ENCODE results near the gene GLI1.
"Not testable (repeated sequence)": the region's sequence is repeated elsewhere in the genome, so short reads cannot be mapped to it uniquely, and the experiment has no call there.

DNA sequence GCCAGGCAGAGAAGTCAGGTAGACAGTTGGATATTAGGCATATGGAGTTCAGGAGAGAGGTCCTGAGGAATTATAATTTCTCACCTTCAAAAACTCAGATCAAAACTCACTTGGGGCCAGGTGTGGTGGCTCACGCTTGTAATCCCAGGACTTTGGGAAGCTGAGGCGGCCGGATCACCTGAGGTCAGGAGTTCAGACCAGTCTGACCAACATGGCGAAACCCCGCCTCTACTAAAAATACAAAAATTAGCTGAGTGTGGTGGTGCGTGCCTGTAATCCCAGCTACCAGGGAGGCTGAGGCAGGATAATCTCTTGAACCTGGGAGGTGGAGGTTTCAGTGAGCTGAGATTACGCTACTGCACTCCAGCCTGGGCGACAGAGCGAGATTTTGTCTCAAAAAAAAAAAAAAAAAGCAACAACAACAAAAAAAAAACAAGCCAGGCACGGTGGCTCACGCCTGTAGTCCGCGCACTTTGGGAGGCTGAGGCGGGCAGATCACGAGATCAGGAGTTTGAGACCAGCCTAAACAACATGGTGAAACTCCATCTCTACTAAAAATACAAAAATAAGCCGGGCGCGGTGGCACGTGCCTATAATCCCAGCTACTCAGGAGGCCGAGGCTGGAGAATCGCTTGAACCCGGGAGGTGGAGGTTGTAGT is 42.9 kb downstream of the GLI1 start:
- not testable (repeated sequence) for TF ChIP-seq EZH2phosphoT487 (IDR thresholded peaks at IDR 0.05; ENCODE audit: low read depth)
- TF ChIP-seq, protein P1, sequence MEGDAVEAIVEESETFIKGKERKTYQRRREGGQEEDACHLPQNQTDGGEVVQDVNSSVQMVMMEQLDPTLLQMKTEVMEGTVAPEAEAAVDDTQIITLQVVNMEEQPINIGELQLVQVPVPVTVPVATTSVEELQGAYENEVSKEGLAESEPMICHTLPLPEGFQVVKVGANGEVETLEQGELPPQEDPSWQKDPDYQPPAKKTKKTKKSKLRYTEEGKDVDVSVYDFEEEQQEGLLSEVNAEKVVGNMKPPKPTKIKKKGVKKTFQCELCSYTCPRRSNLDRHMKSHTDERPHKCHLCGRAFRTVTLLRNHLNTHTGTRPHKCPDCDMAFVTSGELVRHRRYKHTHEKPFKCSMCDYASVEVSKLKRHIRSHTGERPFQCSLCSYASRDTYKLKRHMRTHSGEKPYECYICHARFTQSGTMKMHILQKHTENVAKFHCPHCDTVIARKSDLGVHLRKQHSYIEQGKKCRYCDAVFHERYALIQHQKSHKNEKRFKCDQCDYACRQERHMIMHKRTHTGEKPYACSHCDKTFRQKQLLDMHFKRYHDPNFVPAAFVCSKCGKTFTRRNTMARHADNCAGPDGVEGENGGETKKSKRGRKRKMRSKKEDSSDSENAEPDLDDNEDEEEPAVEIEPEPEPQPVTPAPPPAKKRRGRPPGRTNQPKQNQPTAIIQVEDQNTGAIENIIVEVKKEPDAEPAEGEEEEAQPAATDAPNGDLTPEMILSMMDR (IDR thresholded peaks at IDR 0.05; ENCODE audit: low read depth, low read length), result not testable (repeated sequence)
